GM19099 (cell line): ENCODE measurements around the gene ASB11.

Experiments used
- POLR2A ChIP-seq: IDR thresholded peaks from 3 replicates; pipeline ENCODE4 v1.6.1; 2011; ENCODE audit warnings: low read depth; ENCODE audit not compliant: insufficient read length; ENCODE audit errors: extremely low read depth

ASB11 gene

GRCh38 chrX:15269120-15269519, 46.3 kb downstream of the ASB11 start:
- TF ChIP-seq POLR2A: no peak

- TF ChIP-seq POLR2A: no peak
These were observed 60.6 kb downstream of the ASB11 start for GRCh38 chrX:15254852-15255251.

GRCh38 chrX:15245896-15246295, 69.5 kb downstream of the ASB11 start:
- no peak for TF ChIP-seq POLR2A

GRCh38 chrX:15244421-15244820, 71.0 kb downstream of the ASB11 start:
- TF ChIP-seq POLR2A: no peak

GRCh38 chrX:15242899-15243555, 72.4 kb downstream of the ASB11 start:
- no peak for TF ChIP-seq POLR2A

GRCh38 chrX:15241301-15241700, 74.1 kb downstream of the ASB11 start:
- no peak for TF ChIP-seq POLR2A

- no peak for TF ChIP-seq POLR2A
These were observed 75.0 kb downstream of the ASB11 start for GRCh38 chrX:15240414-15240813.

- TF ChIP-seq POLR2A: no peak
These were observed 79.3 kb downstream of the ASB11 start for GRCh38 chrX:15236146-15236545.

- TF ChIP-seq POLR2A: no peak
These were observed 80.4 kb downstream of the ASB11 start for GRCh38 chrX:15235001-15235400.

GRCh38 chrX:15233416-15234015, 81.9 kb downstream of the ASB11 start:
- TF ChIP-seq POLR2A: no peak
